Fibroblast of mammary gland (primary cell): ENCODE data around the gene WDR37.

Experiments used
- DNase-seq: peaks from one replicate; pipeline ENCODE4 v3.0.0-alpha.2; 2010; ENCODE audit warnings: low read depth
- H3K4me3 ChIP-seq: 2 replicates; pipeline ENCODE4 v1.5.1; 2011; ENCODE audit warnings: low read depth, mild to moderate bottlenecking, low read length, moderate library complexity; ENCODE audit not compliant: control insufficient read depth
- TF ChIP-seq, protein P1 (sequence below): conservative IDR thresholded peaks from 2 replicates; pipeline ENCODE4 v1.5.1; 2011; ENCODE audit warnings: low read depth, low read length, inconsistent platforms; ENCODE audit not compliant: control insufficient read depth, insufficient read depth

Gene WDR37

DNA sequence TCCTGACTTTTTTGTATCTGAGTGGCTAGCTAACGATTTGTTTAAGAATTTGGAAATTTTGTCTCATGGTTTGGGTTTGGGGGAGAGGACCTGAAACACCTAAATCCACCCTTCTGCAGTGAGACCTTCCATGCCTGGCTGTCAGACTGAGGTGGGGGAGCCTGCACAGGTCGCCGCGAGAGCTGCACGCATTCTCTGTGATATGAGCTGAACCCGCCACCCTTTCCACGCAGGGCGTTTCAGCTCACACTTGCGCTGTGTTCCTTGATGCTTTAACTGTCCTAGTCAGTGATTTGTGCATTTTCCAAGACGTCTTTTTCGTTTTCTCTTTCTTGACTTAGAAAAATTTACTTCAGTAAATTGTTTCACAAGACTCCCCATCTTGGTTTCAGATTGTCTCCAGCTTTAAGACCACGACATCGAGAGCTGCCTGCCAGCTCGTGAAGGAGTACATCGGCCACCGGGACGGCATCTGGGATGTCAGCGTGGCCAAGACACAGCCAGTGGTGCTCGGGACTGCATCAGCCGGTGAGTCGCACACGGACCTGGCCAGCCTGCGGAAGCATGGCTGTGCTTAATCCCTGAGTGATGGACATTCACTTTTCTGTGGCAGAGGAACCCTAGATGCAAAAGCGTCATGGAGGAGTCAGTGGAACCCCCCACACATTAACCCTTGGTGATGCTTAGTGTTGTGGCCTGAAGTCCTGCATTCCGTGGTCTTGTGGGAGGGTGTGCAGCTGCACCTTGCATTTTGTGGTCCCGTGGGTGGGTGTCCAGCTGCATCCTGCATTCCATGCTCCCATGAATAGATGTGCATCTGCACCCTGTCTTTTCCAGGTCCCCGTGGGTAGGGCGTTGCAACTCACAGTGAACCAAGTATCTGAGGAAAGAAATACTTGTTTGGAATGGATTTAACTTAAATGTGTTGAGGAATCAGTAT, 28.1 kb downstream of the WDR37 start:
- no peak for DNase-seq
- TF ChIP-seq, protein P1, sequence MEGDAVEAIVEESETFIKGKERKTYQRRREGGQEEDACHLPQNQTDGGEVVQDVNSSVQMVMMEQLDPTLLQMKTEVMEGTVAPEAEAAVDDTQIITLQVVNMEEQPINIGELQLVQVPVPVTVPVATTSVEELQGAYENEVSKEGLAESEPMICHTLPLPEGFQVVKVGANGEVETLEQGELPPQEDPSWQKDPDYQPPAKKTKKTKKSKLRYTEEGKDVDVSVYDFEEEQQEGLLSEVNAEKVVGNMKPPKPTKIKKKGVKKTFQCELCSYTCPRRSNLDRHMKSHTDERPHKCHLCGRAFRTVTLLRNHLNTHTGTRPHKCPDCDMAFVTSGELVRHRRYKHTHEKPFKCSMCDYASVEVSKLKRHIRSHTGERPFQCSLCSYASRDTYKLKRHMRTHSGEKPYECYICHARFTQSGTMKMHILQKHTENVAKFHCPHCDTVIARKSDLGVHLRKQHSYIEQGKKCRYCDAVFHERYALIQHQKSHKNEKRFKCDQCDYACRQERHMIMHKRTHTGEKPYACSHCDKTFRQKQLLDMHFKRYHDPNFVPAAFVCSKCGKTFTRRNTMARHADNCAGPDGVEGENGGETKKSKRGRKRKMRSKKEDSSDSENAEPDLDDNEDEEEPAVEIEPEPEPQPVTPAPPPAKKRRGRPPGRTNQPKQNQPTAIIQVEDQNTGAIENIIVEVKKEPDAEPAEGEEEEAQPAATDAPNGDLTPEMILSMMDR: no peak
- no peak overlapping the region for H3K4me3 ChIP-seq

- no peak for DNase-seq
- TF ChIP-seq, protein P1: no peak
- no peak overlapping the region for H3K4me3 ChIP-seq
Observed at GRCh38 chr10:1085258-1085657, 29.1 kb downstream of the WDR37 start.

GRCh38 chr10:1086787-1087186, 30.6 kb downstream of the WDR37 start:
- TF ChIP-seq, protein P1: no peak
- no peak for DNase-seq

DNA sequence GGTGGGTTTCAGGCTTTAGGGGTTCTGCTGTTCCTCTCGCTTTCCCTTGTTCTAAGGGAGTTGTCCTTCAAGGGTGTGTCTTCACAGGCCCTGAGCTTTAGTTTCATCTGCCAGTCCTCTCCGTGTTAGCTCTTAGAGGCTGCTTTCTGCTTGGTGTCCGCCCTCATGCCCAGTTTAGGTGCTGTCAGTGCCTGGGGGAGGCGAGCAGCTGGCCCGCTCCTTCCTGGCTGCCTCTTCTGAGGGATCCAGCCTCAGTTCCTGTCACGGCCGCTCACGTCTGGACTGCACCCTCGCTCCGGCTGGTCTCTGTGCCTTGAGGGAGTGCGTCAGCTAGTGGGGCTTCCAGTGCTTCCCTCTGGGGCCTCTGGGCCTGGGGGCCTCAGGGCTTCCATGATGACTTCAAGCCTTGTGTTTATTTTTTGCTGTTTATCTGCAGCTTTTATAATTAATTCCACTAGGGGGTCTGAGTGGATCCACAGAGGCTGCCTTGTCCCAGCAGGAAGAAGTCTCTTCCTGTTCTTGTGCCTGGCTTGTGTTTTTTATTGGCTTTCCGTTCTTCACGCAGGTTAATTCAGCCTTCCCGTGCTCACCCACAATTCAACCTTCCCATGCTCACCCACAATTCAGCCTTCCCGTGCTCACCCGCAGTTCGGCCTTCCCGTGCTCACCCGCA, 33.0 kb downstream of the WDR37 start:
- TF ChIP-seq, protein P1: no peak
- no peak for DNase-seq
- no peak overlapping the region for H3K4me3 ChIP-seq

More at GRCh38 chr10:1086787-1087186, 30.6 kb downstream of the WDR37 start:
- no peak overlapping the region for H3K4me3 ChIP-seq

GRCh38 chr10:1090696-1091095, 34.5 kb downstream of the WDR37 start:
- no peak for DNase-seq
- H3K4me3 ChIP-seq: no peak overlapping the region
- TF ChIP-seq, protein P1: no peak

GRCh38 chr10:1093696-1094095, 37.5 kb downstream of the WDR37 start:
- TF ChIP-seq, protein P1: no peak
- no peak for DNase-seq
- H3K4me3 ChIP-seq: no peak overlapping the region
